SKM-1 (cell line): ENCODE results near the gene RTN4.

Source experiments
- DNase-seq: peaks from one replicate; lab custom pipeline; 2025; ENCODE audit not compliant: unreplicated experiment; lab: John Stamatoyannopoulos, UW

RTN4 gene

DNA sequence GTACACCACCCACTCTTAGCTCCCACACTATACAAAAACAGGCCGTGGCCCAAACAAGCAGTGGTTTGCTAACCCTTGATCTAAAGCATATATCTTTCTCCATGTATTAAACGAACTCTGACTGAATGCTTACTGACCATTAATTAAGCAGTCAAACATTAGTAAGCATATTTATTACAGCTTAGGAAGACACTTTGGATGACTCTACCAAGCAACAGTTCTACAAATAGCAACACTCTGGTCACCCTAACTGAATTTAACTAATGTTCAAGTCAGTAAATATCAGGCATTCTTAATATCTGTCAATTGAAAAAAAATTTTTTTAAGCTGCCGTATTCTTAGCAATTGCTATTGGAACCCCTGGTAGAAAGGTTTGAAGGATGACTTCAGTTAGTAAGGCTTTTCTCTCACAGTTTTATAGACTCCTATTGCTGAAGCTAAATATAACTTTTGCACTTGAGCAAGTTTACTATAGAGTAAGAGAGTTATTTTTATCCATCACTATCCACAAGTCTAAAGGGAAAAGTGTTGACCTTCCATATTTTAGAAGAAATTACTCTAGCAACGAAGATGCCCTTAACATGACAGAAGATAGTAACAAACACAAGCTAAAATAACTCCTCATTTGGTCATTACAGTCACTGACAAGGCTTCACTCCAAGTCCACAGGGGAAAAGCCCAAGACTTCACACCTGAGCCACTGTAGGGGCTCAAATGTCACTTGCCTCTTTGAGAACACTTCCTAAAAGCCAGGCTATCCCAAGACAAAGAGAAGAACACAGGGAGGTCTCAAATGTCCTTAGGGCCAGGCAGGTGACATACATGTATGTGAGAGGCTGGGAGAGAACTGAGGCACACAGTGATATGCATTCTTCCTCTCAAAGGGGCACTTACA is 74.4 kb downstream of the RTN4 start:
- no peak for DNase-seq

DNA sequence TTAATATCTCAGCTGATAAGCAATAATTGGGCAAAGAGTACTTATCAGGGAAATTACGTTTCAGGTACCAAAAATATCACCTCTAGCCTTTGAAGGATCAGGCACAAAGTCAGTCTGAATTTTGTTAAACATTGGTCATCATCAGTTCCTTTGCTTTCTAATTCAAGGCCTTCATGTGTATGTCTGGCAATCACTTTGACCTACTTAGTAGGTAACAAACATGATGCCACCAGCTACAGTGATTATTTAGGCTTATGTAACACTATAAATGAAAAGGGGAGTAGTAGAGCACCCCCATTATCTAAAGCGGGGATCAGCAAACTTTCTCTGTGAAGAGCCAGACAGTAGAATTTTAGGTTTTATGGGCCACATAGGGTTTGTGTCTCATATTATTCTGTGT is 75.1 kb downstream of the RTN4 start:
- no peak for DNase-seq

DNA sequence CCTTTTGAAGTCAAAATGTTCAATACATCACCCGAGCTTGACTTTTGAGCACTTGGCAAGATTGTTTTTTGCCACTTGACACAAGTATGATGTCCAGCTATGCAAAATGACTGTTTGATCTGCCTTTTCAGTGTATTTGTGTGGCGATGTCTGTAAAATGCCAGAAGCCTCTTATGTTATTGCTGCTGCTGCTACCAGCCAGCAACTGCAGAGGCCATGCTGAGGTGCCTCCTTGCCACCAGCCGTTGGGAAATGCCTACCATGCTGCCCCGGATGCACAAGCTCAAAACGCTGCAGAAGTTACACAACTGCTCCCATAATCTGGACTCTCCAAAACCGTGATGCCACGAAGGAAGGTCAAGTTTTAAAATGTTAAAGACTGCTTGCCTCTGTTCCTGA is 80.3 kb downstream of the RTN4 start:
- DNase-seq = no peak

DNA sequence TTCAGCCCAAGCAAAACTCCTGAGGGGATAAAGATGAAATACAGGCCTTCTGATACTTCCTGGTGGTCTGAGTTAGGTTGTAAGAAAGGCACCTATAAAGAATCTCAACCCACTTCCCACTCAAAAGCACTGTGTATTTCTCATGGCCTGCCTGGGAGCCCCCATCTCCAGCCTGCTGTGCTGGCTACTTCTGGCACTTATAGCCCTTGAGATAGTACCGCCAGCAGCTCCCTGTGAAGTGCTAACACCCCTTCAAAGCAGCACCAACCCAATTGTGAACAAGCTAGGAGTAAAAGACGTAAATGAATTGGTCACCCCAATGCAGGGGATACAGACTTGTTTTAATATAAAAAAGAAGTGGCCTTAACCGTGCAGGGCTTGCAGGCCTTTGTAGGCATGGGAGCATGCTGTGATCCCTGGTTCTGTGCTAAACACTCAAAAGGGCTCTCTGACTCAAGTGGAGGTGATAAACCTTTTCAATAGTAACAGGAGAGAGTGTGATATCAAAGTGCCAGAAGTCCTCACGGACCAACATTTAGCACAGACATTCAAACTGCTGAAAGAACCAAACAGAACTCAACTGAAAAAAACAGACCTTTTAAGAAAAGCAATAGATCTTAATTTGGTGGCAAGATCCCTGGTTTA is 80.8 kb downstream of the RTN4 start:
- no peak for DNase-seq

DNA sequence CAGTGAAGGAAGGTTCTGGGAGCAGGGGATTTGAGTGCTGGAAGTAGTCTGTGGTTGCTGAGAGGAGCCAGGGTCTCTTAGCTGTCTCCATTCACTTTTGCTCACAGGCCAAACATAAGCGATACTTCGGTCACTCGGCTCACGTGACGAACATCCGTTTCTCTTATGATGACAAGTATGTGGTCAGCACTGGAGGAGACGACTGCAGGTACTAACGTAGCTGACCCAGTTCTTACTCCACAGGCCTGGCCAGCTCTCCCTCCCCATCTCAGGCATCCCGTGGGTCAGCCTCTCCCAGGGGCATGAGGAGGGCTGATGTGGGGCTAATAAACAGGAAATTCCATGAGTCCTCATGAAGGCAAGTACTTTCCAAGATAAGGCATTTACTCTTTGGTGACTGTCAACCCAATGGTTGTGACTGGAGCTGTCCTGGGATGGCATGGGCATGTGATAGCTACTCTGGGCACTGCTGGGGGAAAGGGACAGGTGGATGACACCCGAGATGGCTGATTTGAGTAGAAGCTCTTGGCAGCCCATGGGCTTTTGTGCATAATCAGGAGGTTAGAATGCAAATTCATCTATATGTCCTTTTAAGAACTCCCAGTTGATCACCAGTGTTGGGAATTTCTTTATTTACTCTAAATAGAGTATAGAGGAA is 81.6 kb downstream of the RTN4 start:
- no peak for DNase-seq

DNA sequence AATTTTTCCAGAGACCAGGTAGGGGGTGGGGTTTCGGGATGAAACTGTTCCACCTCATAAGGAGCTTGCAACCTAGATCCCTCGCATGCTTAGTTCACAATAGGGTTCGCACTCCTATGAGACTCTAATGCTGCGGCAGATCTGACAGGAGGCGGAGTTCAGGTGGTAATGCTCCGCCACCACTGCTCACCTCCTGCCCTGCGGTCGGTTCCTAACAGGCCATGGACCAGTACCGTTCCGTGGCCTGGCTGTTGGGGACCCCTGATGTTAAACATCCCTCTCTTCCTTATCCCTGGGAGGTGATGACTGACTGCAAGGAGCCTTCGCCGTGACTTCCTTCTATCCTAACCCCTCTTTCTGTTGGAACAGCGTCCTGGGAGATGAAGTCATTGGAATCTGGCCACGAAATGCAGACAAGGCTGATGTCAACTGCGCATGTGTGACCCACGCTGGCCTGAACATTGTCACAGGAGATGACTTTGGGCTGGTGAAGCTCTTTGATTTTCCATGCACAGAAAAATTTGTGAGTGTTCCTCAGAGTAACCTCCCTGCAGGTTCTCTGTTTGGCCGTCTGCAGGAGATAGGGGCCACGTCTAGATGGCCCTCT is 82.4 kb downstream of the RTN4 start:
- DNase-seq = no peak

DNA sequence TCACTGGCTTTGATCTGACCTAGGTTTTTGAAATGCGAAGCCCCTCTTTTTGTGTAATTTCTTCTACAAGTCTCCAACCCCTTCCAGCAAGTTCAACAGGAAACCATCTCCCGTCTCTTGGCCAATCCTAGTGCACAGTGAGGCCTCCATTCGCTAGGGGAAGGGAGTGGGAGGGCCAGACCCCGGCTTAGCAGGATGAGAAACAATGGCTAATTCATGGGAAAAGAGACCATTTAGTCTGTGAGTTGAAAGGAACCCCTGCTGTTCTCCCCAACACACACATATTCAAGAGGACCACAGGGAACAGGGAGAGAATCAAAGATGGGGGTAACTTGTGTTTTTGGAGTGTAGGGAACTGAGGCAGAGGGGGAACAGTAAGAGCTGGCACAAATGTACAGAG is 83.0 kb downstream of the RTN4 start:
- no peak for DNase-seq

DNA sequence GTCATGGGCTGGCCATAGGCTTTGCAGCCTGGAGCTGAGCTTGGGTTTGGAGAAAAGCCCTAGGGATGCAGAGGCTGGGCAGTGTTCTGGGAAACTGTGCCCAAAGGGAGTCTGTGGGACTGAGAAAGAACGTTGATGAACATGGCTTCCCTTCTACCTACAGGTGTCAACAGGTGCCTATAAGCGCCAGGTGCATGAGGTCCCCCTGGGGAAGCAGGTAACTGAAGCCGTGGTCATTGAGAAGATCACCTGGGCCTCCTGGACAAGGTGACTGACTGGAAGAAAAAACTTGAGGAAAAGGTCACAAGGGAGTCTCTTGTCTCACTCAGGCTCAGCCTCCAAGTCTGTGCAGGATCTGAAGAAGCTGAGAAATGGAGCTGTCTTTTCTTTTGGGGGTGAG is 83.4 kb downstream of the RTN4 start:
- no peak for DNase-seq

DNA sequence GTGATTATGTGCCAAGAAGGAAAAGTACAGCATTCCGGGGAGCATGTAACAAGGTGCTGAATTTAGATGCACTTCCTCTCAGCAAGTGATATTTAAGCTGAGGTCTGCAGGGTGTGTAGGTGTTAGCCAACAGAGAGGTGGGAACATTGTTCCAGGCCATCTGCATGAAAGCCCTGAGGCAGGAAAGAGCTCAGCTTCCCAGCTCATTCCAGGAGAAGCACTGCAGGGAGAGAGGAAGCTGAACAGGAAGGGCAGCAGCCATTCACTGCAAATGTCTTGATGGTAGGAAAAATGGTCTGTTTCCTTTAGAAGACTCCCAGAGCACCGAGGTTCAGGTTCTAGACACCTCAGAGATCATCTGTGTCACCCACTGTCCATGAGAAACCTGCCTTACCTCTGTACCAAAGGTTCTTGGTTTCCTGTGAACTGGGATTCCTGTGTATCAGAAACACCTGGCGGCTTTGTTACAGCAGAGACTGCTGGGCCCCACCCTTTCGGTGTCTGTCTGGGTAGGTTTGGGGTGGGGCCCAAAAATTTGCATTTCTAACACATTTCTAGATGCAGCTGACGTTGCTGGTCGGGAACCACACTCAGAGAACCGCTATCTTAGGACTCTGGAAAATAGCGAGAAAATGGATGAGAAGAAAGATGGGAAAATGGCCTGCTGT is 84.0 kb downstream of the RTN4 start:
- DNase-seq = no peak

DNA sequence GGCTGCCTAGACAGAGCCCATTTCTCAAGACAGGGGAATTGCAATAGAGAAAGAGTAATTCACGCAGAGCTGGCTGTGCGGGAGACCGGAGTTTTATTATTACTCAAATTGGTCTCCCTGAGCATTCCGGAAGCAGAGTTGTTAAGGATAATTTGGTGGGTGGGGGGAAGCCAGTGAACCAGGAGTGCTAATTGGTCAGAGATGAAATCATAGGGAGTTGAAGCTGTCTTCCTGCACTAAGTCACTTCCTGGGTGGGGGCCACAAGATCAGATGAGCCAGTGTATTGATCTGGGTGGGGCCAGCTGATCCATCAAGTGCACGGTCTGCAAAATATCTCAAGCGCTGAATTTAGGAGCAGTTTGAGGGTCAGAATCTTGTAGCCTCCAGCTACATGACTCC is 84.8 kb downstream of the RTN4 start:
- DNase-seq = no peak

DNA sequence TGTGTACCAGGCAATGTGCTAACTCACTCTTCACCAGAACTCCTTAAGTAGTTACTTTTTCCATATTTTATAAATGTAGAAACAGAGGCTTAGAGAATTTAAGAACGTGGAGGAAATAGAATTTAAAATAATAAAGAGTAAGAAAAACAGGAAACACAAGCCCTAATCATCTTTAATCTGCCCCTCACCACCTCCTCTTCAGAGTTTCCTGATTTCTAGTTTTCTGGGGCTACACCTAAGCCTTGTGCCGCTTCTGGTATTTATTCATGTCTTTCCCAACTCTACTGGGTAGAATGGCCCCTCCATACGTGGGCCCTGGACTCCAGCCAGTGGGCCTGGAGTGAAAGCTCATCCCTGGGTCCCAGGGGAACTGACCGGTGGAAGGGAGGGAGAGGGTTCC is 85.4 kb downstream of the RTN4 start:
- no peak for DNase-seq

DNA sequence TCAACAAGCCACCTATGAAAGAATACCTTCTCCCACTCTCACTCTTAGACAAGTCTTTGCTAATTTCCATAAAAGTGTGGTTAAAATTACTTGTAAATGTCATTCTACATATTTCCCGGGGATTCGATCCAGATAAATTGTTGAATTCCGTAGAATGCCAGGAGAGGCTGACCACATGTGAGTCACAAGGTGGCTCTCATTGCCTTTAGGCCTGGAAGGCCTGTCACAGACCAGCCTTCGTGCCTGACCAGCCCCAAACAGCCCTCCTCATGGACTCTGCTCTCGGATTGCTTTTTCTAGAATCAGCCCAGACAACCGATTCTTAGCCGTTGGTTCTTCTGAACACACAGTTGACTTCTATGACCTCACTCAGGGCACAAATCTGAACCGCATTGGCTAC is 86.0 kb downstream of the RTN4 start:
- DNase-seq = no peak

DNA sequence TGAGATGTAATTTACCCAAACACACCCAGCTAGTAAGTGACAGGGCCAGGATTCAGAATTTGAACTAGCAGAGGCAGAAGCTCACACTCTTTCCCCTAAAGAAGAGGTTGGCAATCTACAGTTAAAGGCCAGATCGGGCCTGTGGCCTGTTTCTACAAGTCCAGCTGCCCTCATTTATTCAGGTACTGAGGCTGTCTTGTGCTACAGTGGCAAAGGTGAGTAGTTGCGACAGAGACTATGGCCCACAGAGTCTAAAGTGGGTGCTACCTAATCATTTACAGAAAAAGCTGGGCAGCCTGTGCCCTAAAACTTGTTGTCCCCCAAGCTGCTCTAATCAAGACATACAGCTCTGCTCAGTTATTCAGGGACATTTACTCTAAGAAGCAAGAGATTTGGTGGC is 86.8 kb downstream of the RTN4 start:
- no peak for DNase-seq

DNA sequence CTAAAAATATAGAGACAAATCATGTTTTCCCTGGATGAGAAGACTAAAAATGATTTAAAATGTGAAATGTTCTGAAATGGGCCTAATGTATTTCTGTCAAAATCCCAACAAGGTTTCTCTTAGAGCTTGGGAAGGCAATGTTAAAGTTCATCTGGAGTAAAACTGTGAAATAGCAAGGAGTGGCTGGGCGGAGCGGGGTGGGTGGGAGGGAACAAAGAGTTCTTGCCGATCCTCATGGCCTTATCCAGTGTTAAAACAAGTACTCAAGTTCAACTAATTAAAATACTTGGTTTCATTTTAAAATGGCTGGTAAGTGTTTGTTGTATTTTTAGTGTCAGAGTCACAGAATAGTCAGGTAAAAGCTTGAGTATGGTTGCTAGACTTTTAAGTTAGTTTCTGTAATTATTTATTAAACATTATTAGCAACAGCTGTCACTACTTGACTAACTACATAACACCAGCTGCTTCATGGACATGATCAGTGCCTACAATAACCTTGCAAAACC is 87.3 kb downstream of the RTN4 start:
- no peak for DNase-seq

DNA sequence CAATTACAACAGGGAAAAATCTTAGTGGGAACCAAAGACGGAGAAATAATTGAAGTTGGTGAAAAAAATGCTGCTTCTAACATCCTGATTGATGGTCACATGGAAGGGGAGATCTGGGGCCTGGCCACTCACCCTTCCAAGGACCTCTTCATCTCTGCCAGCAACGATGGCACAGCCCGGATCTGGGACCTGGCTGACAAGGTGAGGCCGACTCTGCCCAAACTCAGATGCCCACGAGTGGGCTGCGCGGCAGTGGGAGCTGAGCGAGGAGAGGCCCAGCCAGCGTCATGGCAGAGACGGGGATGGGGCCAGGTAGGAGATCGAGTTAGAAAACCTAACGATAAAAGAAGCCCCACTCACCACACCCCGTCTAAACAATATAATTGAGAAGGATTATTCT is 87.7 kb downstream of the RTN4 start:
- DNase-seq = no peak

DNA sequence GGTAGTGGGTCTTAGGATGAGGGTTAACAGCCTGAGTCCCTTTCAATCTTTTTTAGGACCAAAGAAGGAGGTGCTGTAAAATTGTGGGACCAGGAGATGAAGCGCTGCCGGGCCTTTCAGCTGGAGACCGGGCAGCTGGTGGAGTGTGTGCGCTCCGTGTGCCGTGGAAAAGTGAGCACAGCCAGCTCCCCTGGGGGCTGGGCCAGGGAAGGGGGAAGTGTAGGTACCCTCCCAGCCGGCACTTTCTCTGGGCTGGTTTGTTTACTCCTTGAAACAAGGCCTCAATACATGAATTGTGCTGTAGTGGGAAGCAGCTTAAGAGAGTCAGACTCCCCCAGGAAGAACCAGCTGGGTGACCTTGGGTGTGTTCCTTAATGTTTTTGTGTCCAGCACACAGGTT is 90.1 kb downstream of the RTN4 start:
- DNase-seq = no peak

DNA sequence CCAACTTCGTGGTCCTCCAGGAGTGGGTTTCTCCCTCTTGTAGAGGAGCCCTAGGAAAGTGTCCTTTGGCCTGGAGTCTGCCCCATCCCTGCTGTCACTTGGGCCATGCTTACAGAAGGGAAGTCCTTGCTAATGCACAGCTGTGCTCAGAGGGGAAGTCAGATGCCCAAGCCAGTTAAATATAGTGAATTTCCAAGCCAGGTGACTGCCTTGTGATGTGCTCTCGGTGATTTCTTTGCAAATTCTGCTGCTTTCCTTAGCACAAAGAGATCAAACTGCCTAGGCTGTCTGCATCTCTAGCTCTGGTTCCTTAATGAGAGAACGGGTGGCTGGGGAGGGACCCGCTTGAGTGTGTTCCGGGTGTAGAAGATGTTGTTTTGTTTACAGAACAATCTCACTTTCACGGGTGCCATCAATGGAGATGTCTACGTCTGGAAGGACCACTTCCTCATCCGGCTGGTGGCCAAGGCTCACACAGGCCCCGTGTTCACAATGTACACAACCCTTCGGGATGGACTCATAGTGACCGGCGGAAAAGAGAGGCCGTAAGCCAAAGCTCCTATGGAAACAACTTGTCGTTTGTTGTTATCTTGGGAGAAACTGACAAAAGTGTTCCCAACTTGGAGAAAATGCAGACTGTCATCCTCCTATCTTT is 91.4 kb downstream of the RTN4 start:
- DNase-seq = no peak

DNA sequence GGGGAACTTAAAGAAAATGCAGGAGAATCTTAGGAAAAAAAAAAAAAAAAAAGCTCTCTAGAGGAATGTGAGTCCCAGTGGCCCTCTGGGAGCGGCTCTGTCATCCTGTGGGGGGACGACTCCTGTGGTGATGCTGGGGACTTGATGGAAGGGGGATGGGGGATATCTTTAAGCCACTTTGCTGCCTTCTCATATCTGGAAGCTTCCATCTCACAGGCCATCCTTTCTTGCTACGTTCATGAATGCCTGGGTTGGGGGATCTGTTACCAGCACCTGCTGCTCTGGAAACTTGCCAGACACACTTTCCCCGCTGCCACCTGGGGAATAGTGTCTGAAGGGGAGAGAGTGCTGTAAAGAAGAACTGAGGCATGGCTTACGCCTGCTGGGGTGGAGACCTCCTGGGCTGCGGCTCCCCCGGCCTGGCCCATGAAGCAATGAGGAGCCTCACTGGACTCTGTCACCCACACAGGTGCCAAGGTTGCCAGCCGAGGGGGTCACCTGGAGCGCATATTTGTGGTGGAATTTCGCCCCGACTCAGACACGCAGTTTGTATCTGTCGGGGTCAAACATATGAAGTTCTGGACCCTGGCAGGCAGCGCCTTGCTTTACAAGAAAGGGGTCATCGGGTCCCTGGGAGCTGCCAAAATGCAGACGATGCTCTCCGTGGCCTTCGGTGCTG is 92.8 kb downstream of the RTN4 start:
- no peak for DNase-seq

DNA sequence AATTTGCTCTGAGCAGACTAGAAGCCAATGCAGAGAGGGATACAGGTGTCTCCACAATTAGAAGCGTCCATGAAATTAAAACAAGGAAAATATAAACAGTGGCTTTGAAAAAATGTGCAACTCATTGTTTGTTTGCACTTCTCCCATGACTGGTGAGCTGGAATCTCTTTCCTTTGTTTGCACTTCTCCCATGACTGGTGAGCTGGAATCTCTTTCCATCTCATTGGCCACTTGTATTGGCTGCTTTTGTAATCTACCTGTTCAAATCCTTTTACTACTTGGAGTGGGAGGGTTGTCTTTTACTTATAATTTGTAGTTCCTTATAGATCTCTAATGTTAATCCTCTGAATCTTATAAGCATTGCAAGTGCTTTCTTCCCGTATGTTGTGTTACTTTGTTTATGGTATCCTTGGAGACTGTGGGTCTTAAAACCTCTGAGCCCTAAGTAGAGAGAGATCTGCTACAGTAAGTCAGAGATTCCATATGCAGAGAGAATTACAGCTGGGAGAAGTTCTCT is 94.1 kb downstream of the RTN4 start:
- no peak for DNase-seq
